Measurements from ENCODE around the gene TNFRSF12A. TPM values are rescaled to one million over a fixed set of nuclear protein-coding genes. Genes with fewer than 3 reads are reported as not detected.

TNFRSF12A gene
- total and polyA plus RNA-seq, 10 of the 15 experiments (the other 5 are each of a cell fraction or from before 2014, with no cell fraction given): 0.35 to 1.7 (median 1.2) TPM; not detected in 2

GRCh38 chr16:2974319-2975056 is 45.7 kb upstream of the TNFRSF12A start:
- no peak for DNase-seq (ENCODE audit: low read depth, low spot score)
- H3K4me1 ChIP-seq (ENCODE audit: control insufficient read depth, insufficient read depth, low read length): peaks cover 9% of the 10 kb centered on the region
- WGBS (ENCODE audit: insufficient coverage, insufficient replicate concordance, low lambda C conversion rate, missing lambda C conversion rate): 95% methylated on average over 15 of the region's 15 CpGs
- H3K36me3 ChIP-seq (ENCODE audit: control insufficient read depth in 2 of 2, insufficient read depth in 2 of 2, low read length in 1 of 2): peaks cover 4 to 22% of the 10 kb centered on the region in 2 experiments; a peak in 3 of 4 replicates
- no peak overlapping the region for H3K9ac ChIP-seq (ENCODE audit: control insufficient read depth, insufficient read depth, low read length)
- H3K79me2 ChIP-seq (ENCODE audit: control insufficient read depth, insufficient read depth, low read length): peaks cover 18% of the 10 kb centered on the region
- H3K27ac ChIP-seq (ENCODE audit: control insufficient read depth, insufficient read depth): no peak overlapping the region
- no peaks in the 10 kb centered on the region for H3K27me3 ChIP-seq (replicated peaks in 1 of 2; ENCODE audit: control insufficient read depth in 2 of 2, insufficient read depth in 2 of 2, low read length in 1 of 2)
- no peak overlapping the region for H3K4me2 ChIP-seq (ENCODE audit: control insufficient read depth, insufficient read depth)
- H3K9me3 ChIP-seq (replicated peaks; ENCODE audit: control insufficient read depth, insufficient read depth, low read length): no peaks in the 10 kb centered on the region
- in situ Hi-C loops (cut with MboI): no loop called here
- H4K20me1 ChIP-seq (ENCODE audit: control insufficient read depth, insufficient read depth): no peaks in the 10 kb centered on the region
- TF ChIP-seq YY1 (IDR thresholded peaks at IDR 0.05; ENCODE audit: low read depth, low read length): no peak
- no peak for TF ChIP-seq NFXL1 (IDR thresholded peaks at IDR 0.05; ENCODE audit: borderline replicate concordance)
- peak; percentile 56 for TF ChIP-seq POLR2A (IDR thresholded peaks at IDR 0.05; ENCODE audit: low read depth, low read length)
- no peak for TF ChIP-seq SMAD1 (IDR thresholded peaks at IDR 0.05; ENCODE audit: low read depth, partially characterized antibody)
- TF ChIP-seq CBX3 (IDR thresholded peaks at IDR 0.05; ENCODE audit: borderline replicate concordance, low read depth): no peak
- ChIA-PET POLR2A (interaction anchor here (1.1 kb wide), 1 partner anchor 29 kb away, joined by 3 read pairs; no protein-coding TSS in a partner anchor), CTCF (no interaction called here), RAD21 (ENCODE audit: unreplicated experiment) (interaction anchor here (0.9 kb wide), 1 partner anchor 9 kb away, joined by 3 read pairs; no protein-coding TSS in a partner anchor), SMC1A (ENCODE audit: uncharacterized antibody, unreplicated experiment) (no interaction called here)
- no peak for ATAC-seq
- no peak overlapping the region for H3K4me3 ChIP-seq
- no TSS peak for BruUV-seq (replicated peaks)
- no peak overlapping the region for H2AFZ ChIP-seq (ENCODE audit: control insufficient read depth, low read depth, low read length)
- no peak for FAIRE-seq
- intact Hi-C loops (cut with micrococcal nuclease; ENCODE audit: unreplicated experiment): no loop called here

- no peak overlapping the region for H3K9ac ChIP-seq (ENCODE audit: control insufficient read depth, insufficient read depth, low read length)
- no peaks in the 10 kb centered on the region for H4K20me1 ChIP-seq (ENCODE audit: control insufficient read depth, insufficient read depth)
- POLR2A ChIA-PET: no interaction called here
- in situ Hi-C loops (cut with MboI): no loop called here
- H3K4me2 ChIP-seq (ENCODE audit: control insufficient read depth, insufficient read depth): no peak overlapping the region
- FAIRE-seq (no peak), ATAC-seq (no peak), DNase-seq (ENCODE audit: low read depth, low spot score) (no peak)
- CTCF ChIA-PET: no interaction called here
- no peak overlapping the region for H3K4me3 ChIP-seq
- intact Hi-C loops (cut with micrococcal nuclease; ENCODE audit: unreplicated experiment): no loop called here
- 91% methylated on average over 28 of the region's 28 CpGs for WGBS (ENCODE audit: insufficient coverage, insufficient replicate concordance, low lambda C conversion rate, missing lambda C conversion rate)
- RAD21 ChIA-PET (ENCODE audit: unreplicated experiment): interaction anchor here (0.9 kb wide), 1 partner anchor 10 kb away, joined by 3 read pairs; no protein-coding TSS in a partner anchor
- H3K27ac ChIP-seq (ENCODE audit: control insufficient read depth, insufficient read depth): no peak overlapping the region
- peaks cover 4 to 22% of the 10 kb centered on the region in 2 experiments; a peak in 3 of 4 replicates for H3K36me3 ChIP-seq (ENCODE audit: control insufficient read depth in 2 of 2, insufficient read depth in 2 of 2, low read length in 1 of 2)
- H3K79me2 ChIP-seq (ENCODE audit: control insufficient read depth, insufficient read depth, low read length): peaks cover 18% of the 10 kb centered on the region
- H3K9me3 ChIP-seq (replicated peaks; ENCODE audit: control insufficient read depth, insufficient read depth, low read length): no peaks in the 10 kb centered on the region
- BruUV-seq (replicated peaks): no TSS peak
- SMC1A ChIA-PET (ENCODE audit: uncharacterized antibody, unreplicated experiment): no interaction called here
- H2AFZ ChIP-seq (ENCODE audit: control insufficient read depth, low read depth, low read length): no peak overlapping the region
- peaks cover 10% of the 10 kb centered on the region for H3K4me1 ChIP-seq (ENCODE audit: control insufficient read depth, insufficient read depth, low read length)
- no peaks in the 10 kb centered on the region for H3K27me3 ChIP-seq (replicated peaks in 1 of 2; ENCODE audit: control insufficient read depth in 2 of 2, insufficient read depth in 2 of 2, low read length in 1 of 2)
- TF ChIP-seq ZNF274 (IDR thresholded peaks at IDR 0.05; ENCODE audit: insufficient read depth, insufficient read length) (no peak), POLR2A (IDR thresholded peaks at IDR 0.05; ENCODE audit: low read depth, low read length) (peak; percentile 46; the same call in 1 of the 2 replicates), LARP7 (IDR thresholded peaks at IDR 0.05) (no peak), NRF1 (conservative IDR thresholded peaks at IDR 0.05; ENCODE audit: low read depth, low read length) (no peak), TAF1 (IDR thresholded peaks at IDR 0.05; ENCODE audit: borderline replicate concordance, low read depth, low read length) (no peak), SIN3A (IDR thresholded peaks at IDR 0.05; ENCODE audit: low read depth, low read length) (no peak), CHD4 (IDR thresholded peaks at IDR 0.05) (no peak), STAT1 (conservative IDR thresholded peaks at IDR 0.05) (no peak), RB1 (IDR thresholded peaks at IDR 0.05; ENCODE audit: borderline replicate concordance) (no peak), USF1 (IDR thresholded peaks at IDR 0.05; ENCODE audit: borderline replicate concordance, extremely low read length, insufficient read depth, low read depth, low read length) (no peak), CREB1 (IDR thresholded peaks at IDR 0.05; ENCODE audit: low read depth) (no peak), PML (IDR thresholded peaks at IDR 0.05; ENCODE audit: low read length) (no peak), PAX5 (IDR thresholded peaks at IDR 0.05; ENCODE audit: borderline replicate concordance, low read depth, low read length) (no peak)
These were observed 44.9 kb upstream of the TNFRSF12A start for GRCh38 chr16:2975161-2975795.
